RWPE2 (cell line): ENCODE results near the gene PEX12.

Source experiments
- ATAC-seq: fragments of 200-7000 bp; cut with Tn5 transposase; 3 replicates; pipeline ENCODE4 v1.9.1; 2021; ENCODE audit warnings: low read depth
- DNase-seq: peaks from one replicate; pipeline ENCODE4 v3.0.0-alpha.2; 2020; ENCODE audit warnings: low spot score
- H3K27ac ChIP-seq: fragments of 450-650 bp; 2 replicates; pipeline ENCODE4 v1.5.1; 2017; ENCODE audit warnings: mild to moderate bottlenecking; ENCODE audit not compliant: poor library complexity, severe bottlenecking
- H3K27me3 ChIP-seq: fragments of 250-450 bp; sonication (Bioruptor Pico); 2 replicates; pipeline ENCODE4 v1.5.1; 2021; ENCODE audit warnings: mild to moderate bottlenecking, moderate library complexity; ENCODE audit not compliant: insufficient read depth, poor library complexity, severe bottlenecking
- H3K36me3 ChIP-seq: fragments of 250-450 bp; sonication (Bioruptor Pico); 2 replicates; pipeline ENCODE4 v1.5.1; 2020; ENCODE audit warnings: low read depth, mild to moderate bottlenecking, moderate library complexity
- H3K4me1 ChIP-seq: fragments of 250-450 bp; sonication (Bioruptor Pico); 2 replicates; pipeline ENCODE4 v1.5.1; 2021; ENCODE audit warnings: mild to moderate bottlenecking, moderate library complexity; ENCODE audit not compliant: insufficient read depth, poor library complexity, severe bottlenecking
- H3K4me3 ChIP-seq: fragments of 250-450 bp; sonication (Bioruptor Pico); 2 replicates; pipeline ENCODE4 v1.5.1; 2021; ENCODE audit warnings: mild to moderate bottlenecking, moderate library complexity; ENCODE audit not compliant: severe bottlenecking
- H3K9me3 ChIP-seq: fragments of 250-450 bp; sonication (Bioruptor Pico); 2 replicates; pipeline ENCODE4 v1.5.1; 2021; ENCODE audit warnings: mild to moderate bottlenecking, moderate library complexity; ENCODE audit not compliant: severe bottlenecking
- CTCF ChIP-seq: fragments of 450-650 bp; IDR thresholded peaks from one replicate; pipeline ENCODE4 v1.5.1; 2017; ENCODE audit warnings: mild to moderate bottlenecking, moderate library complexity; ENCODE audit not compliant: poor library complexity, severe bottlenecking

PEX12 gene

GRCh38 chr17:35541434-35541833 lies 36.9 kb downstream of the PEX12 start:
- Histone ChIP-seq H3K27me3 (no peaks in the 10 kb centered on the region), H3K27ac (peak overlapping the region; percentile 12), H3K4me3 (peak overlapping the region; percentile 16), H3K36me3 (no peaks in the 10 kb centered on the region), H3K9me3 (no peaks in the 10 kb centered on the region), H3K4me1 (no peaks in the 10 kb centered on the region)
- no peak for DNase-seq
- no peak for ATAC-seq
- TF ChIP-seq CTCF: no peak

GRCh38 chr17:35540589-35541404 lies 37.6 kb downstream of the PEX12 start:
- peak overlapping the region; percentile 16 for H3K4me3 ChIP-seq
- DNase-seq (no peak), ATAC-seq (peak; percentile 70)
- H3K36me3 ChIP-seq: no peaks in the 10 kb centered on the region
- no peaks in the 10 kb centered on the region for H3K4me1 ChIP-seq
- H3K27ac ChIP-seq: peak overlapping the region; percentile 12
- TF ChIP-seq CTCF: no peak
- H3K9me3 ChIP-seq: no peaks in the 10 kb centered on the region
- no peaks in the 10 kb centered on the region for H3K27me3 ChIP-seq

- TF ChIP-seq CTCF: peak; percentile 73
- H3K4me3 ChIP-seq: no peak overlapping the region
- no peaks in the 10 kb centered on the region for H3K4me1 ChIP-seq
Observed at GRCh38 chr17:35539659-35540026, 38.7 kb downstream of the PEX12 start.

GRCh38 chr17:35537601-35538141 lies 40.7 kb downstream of the PEX12 start, which contains the start of gene SLFN12L:
Gene SLFN12L (minus strand): TSS chr17:35537678. CDS start chr17:35522364, 15,314 bp downstream.
- TF ChIP-seq CTCF: no peak
- H3K9me3 ChIP-seq: no peaks in the 10 kb centered on the region
- no peak within 1 kb of the TSS for H3K4me3 ChIP-seq
- DNase-seq (no peak), ATAC-seq (no peak)
- H3K4me1 ChIP-seq: no peaks in the 10 kb centered on the region
- no peak within 1 kb of the TSS for H3K27ac ChIP-seq
- no peaks in the 10 kb centered on the region for H3K36me3 ChIP-seq
- H3K27me3 ChIP-seq: no peaks in the 10 kb centered on the region

More at GRCh38 chr17:35539659-35540026, 38.7 kb downstream of the PEX12 start:
- DNase-seq (no peak), ATAC-seq (no peak)
- Histone ChIP-seq H3K9me3 (no peaks in the 10 kb centered on the region), H3K27ac (no peak overlapping the region), H3K27me3 (no peaks in the 10 kb centered on the region), H3K36me3 (no peaks in the 10 kb centered on the region)
